B cell (primary cell): Measurements from ENCODE around the gene DEPDC1B. TPM values are rescaled to one million over a fixed set of nuclear protein-coding genes. Genes with fewer than 3 reads are reported as not detected.

Experiments used
- ATAC-seq: fragments of 200-7000 bp; cut with Tn5 transposase; one replicate; pipeline ENCODE4 v1.10.0; 2021; ENCODE audit warnings: low read depth, mild to moderate bottlenecking, moderate number of reproducible peaks, moderate library complexity
- CTCF ChIA-PET: fragments of 350-600 bp; sonication (Branson Sonifier 250); formaldehyde crosslinking; loops from one replicate; lab custom pipeline; 2021; ENCODE audit warnings: antibody characterized with exemption, inconsistent platforms; lab: Charles Lee
- POLR2A ChIA-PET: fragments of 350-600 bp; sonication (Branson Sonifier 250); formaldehyde crosslinking; loops from one replicate; lab custom pipeline; 2021; ENCODE audit warnings: antibody characterized with exemption; lab: Charles Lee
- DNase-seq: peaks from one replicate; pipeline ENCODE4 v3.0.0; 2013
- H2AFZ ChIP-seq: 2 replicates; pipeline ENCODE4 v1.6.1; 2012; ENCODE audit warnings: mild to moderate bottlenecking, low read depth, low read length; ENCODE audit not compliant: insufficient read depth, poor library complexity, severe bottlenecking
- H3K27ac ChIP-seq, 2 donors: 1 replicate in 1 of 2; 2 replicates in 1 of 2; pipeline ENCODE4 v1.5.1; 2012 to 2013; ENCODE audit warnings: low read length in 2 of 2, mild to moderate bottlenecking in 2 of 2, moderate library complexity in 1 of 2
- H3K27me3 ChIP-seq, 4 experiments: fragments of 200-600 bp in 1 of 4; sonication (generic) in 1 of 4; replicated peaks in 1 of 4; 1 replicate in 2 of 4; 2 replicates in 2 of 4; pipeline versions ENCODE4 v1.6.1 to v1.7.0; 2013 to 2016; ENCODE audit warnings: low read length in 3 of 4, mild to moderate bottlenecking in 2 of 4, mixed read lengths in 1 of 4, moderate library complexity in 1 of 4; ENCODE audit not compliant: insufficient read depth in 4 of 4, control insufficient read depth in 3 of 4; ENCODE audit errors: control extremely low read depth in 1 of 4
- H3K36me3 ChIP-seq, 2 experiments: replicated peaks in 1 of 2; 1 replicate in 1 of 2; 2 replicates in 1 of 2; pipeline versions ENCODE4 v1.6.1 to v1.7.1; 2013; ENCODE audit warnings: low read length in 1 of 2; ENCODE audit not compliant: insufficient read depth in 2 of 2, control insufficient read depth in 1 of 2; ENCODE audit errors: control extremely low read depth in 1 of 2, extremely low read depth in 1 of 2
- H3K4me1 ChIP-seq, 2 donors: fragments of 200-600 bp in 1 of 2; sonication (generic) in 1 of 2; 1 replicate in 1 of 2; 2 replicates in 1 of 2; pipeline versions ENCODE4 v1.5.1 to v1.6.1; 2013 to 2017; ENCODE audit warnings: low read length in 2 of 2; ENCODE audit not compliant: control insufficient read depth in 2 of 2, insufficient read depth in 2 of 2
- H3K4me2 ChIP-seq: replicated peaks from 2 replicates; pipeline ENCODE3; 2012; ENCODE audit warnings: mild to moderate bottlenecking, low read depth, low read length; ENCODE audit not compliant: poor library complexity, severe bottlenecking
- H3K4me3 ChIP-seq, 5 experiments: fragments of 200-600 bp in 1 of 5; sonication (generic) in 1 of 5; 1 replicate in 3 of 5; 2 replicates in 2 of 5; pipeline versions ENCODE4 v1.5.1 to v1.7.0; 2011 to 2016; ENCODE audit warnings: low read length in 4 of 5, mild to moderate bottlenecking in 4 of 5, low read depth in 2 of 5, control low read depth in 1 of 5, moderate library complexity in 1 of 5; ENCODE audit not compliant: insufficient read depth in 1 of 5; ENCODE audit errors: control extremely low read depth in 1 of 5, extremely low read depth in 1 of 5
- H3K79me2 ChIP-seq: fragments of 200-600 bp; sonication (generic); one replicate; pipeline ENCODE4 v1.6.0; 2016; ENCODE audit warnings: low read length; ENCODE audit not compliant: control insufficient read depth, insufficient read depth
- H3K9ac ChIP-seq: fragments of 200-600 bp; sonication (generic); 2 replicates; pipeline ENCODE4 v1.6.1; 2017; ENCODE audit warnings: mild to moderate bottlenecking, low read length, moderate library complexity
- H3K9me3 ChIP-seq, 3 donors: one replicate each; pipeline versions ENCODE4 v1.6.1 to v1.7.1; 2013; ENCODE audit warnings: low read length in 2 of 3; ENCODE audit not compliant: control insufficient read depth in 2 of 3, insufficient read depth in 1 of 3; ENCODE audit errors: control extremely low read depth in 1 of 3
- H4K20me1 ChIP-seq: 2 replicates; pipeline ENCODE4 v1.6.0; 2012; ENCODE audit warnings: mild to moderate bottlenecking, low read length; ENCODE audit not compliant: insufficient read depth, control insufficient read depth, poor library complexity, severe bottlenecking
- H3K27ac Mint-ChIP-seq: one replicate; pipeline ENCODE4 v1.8.0; 2021; ENCODE audit warnings: mixed read lengths
- H3K27me3 Mint-ChIP-seq: one replicate; pipeline ENCODE4 v1.8.0; 2021; ENCODE audit warnings: mixed read lengths
- H3K4me1 Mint-ChIP-seq: one replicate; pipeline ENCODE4 v1.8.0; 2021; ENCODE audit warnings: mixed read lengths
- H3K4me3 Mint-ChIP-seq: one replicate; pipeline ENCODE4 v1.8.0; 2021; ENCODE audit warnings: mixed read lengths
- H3K9me3 Mint-ChIP-seq: one replicate; pipeline ENCODE4 v1.8.0; 2022; ENCODE audit warnings: mixed read lengths; ENCODE audit not compliant: insufficient read depth
- CTCF ChIP-seq: fragments of 200-600 bp; IDR thresholded peaks from one replicate; pipeline ENCODE4 v1.8.0; 2022; ENCODE audit warnings: antibody characterized with exemption, mild to moderate bottlenecking
- EZH2 ChIP-seq: IDR thresholded peaks from 2 replicates; pipeline ENCODE4 v1.6.1; 2012; ENCODE audit warnings: borderline replicate concordance, low read depth, mild to moderate bottlenecking, moderate library complexity, low read length; ENCODE audit not compliant: insufficient read depth, poor library complexity, severe bottlenecking
- WGBS: methylation state at CpG from one replicate; pipeline ENCODE4 v1.1.5; 2013; ENCODE audit warnings: missing lambda C conversion rate; ENCODE audit not compliant: insufficient coverage; 5-methylcytosine and 5-hydroxymethylcytosine counted together
- intact Hi-C: fragments of 100-400 bp; cut with micrococcal nuclease; formaldehyde crosslinking; loops from one replicate; pipeline ENCODE4 v1.10.0; 2022
- polyA plus RNA-seq: library from polyadenylated mRNA; depleted of rRNA; stranded (reverse); fragments of >200 nt; gene quantifications from 2 replicates; pipeline ENCODE4 v1.2.3, GENCODE V29; 2012
- total RNA-seq, 2 donors: library from RNA; stranded (reverse); fragments of 120-200 nt in 1 of 2; gene quantifications; 1 replicate in 1 of 2; 2 replicates in 1 of 2; pipeline versions ENCODE4 v1.2.3 to v1.2.4, GENCODE V29; 2013 to 2022

The DEPDC1B gene
- total and polyA plus RNA-seq, 2 donors (not counting 1 experiment from before 2014, with no cell fraction given), result 0.04 to 0.25 TPM

GRCh38 chr5:60633341-60633740, 66.6 kb downstream of the DEPDC1B start:
- Histone ChIP-seq H3K79me2 (no peaks in the 10 kb centered on the region), H3K4me1 (no peaks in the 10 kb centered on the region), H3K36me3 (no peaks in the 10 kb centered on the region), H2AFZ (peak overlapping the region; percentile 6), H3K27ac (no peak overlapping the region), H3K9me3 (no peaks in the 10 kb centered on the region), H3K4me3 (no peak overlapping the region), H3K4me2 (no peak overlapping the region), H4K20me1 (no peaks in the 10 kb centered on the region), H3K27me3 (no peaks in the 10 kb centered on the region), H3K9ac (no peak overlapping the region)
- Mint-ChIP-seq H3K27ac (no peak overlapping the region), H3K9me3 (no peaks in the 10 kb centered on the region), H3K4me3 (no peak overlapping the region), H3K4me1 (no peaks in the 10 kb centered on the region), H3K27me3 (no peaks in the 10 kb centered on the region)
- TF ChIP-seq EZH2 (no peak), CTCF (no peak)
- intact Hi-C loops, result no loop called here
- POLR2A ChIA-PET, result no interaction called here
- DNase-seq (no peak), ATAC-seq (no peak)
- WGBS, result 80% methylated on average over 1 of the region's 1 CpG
- CTCF ChIA-PET, result interaction anchor here (2.4 kb wide), 1 partner anchor 17 kb away, joined by 11 read pairs; no protein-coding TSS in a partner anchor

- Histone ChIP-seq H3K9me3 (no peaks in the 10 kb centered on the region), H2AFZ (no peak overlapping the region), H3K79me2 (no peaks in the 10 kb centered on the region), H3K4me1 (no peaks in the 10 kb centered on the region), H3K27ac (no peak overlapping the region), H3K4me3 (no peak overlapping the region), H3K36me3 (no peaks in the 10 kb centered on the region), H3K4me2 (no peak overlapping the region), H3K27me3 (no peaks in the 10 kb centered on the region), H4K20me1 (no peaks in the 10 kb centered on the region), H3K9ac (no peak overlapping the region)
- intact Hi-C loops, result no loop called here
- no peak for TF ChIP-seq EZH2
- TF ChIP-seq CTCF, result no peak
- no peak overlapping the region for H3K4me3 Mint-ChIP-seq
- H3K27me3 Mint-ChIP-seq, result no peaks in the 10 kb centered on the region
- 97% methylated on average over 11 of the region's 11 CpGs for WGBS
- no peaks in the 10 kb centered on the region for H3K9me3 Mint-ChIP-seq
- ChIA-PET CTCF (no interaction called here), POLR2A (no interaction called here)
- H3K27ac Mint-ChIP-seq, result no peak overlapping the region
- DNase-seq, result no peak
- H3K4me1 Mint-ChIP-seq, result no peaks in the 10 kb centered on the region
- no peak for ATAC-seq
Measured at GRCh38 chr5:60632153-60632552, 67.8 kb downstream of the DEPDC1B start.
